Heart right ventricle (tissue), 16 donors: ENCODE data around the gene LRRC75B. TPM values are rescaled to one million over a fixed set of nuclear protein-coding genes. Genes with fewer than 3 reads are reported as not detected.

ENCODE experiments used
- ATAC-seq, 8 donors: fragments of 200-7000 bp; cut with Tn5 transposase; one replicate each; pipeline ENCODE4 v1.9.1; 2020; ENCODE audit warnings: mild to moderate bottlenecking in 8 of 8, moderate library complexity in 8 of 8, moderate number of reproducible peaks in 1 of 8
- DNase-seq, 2 donors: peaks; one replicate each; pipeline ENCODE4 v3.0.0-alpha.2; 2020
- H3K27ac ChIP-seq, 10 donors: fragments of 200-600 bp; sonication (generic) in 2 of 10; one replicate each; pipeline versions ENCODE4 v1.5.0 to v1.8.0; 2020 to 2022; ENCODE audit warnings: mild to moderate bottlenecking in 3 of 10
- H3K27me3 ChIP-seq, 7 donors: fragments of 200-600 bp; one replicate each; pipeline ENCODE4 v1.8.0; 2021 to 2022; ENCODE audit warnings: mild to moderate bottlenecking in 2 of 7
- H3K36me3 ChIP-seq, 9 donors: fragments of 200-600 bp; sonication (generic) in 1 of 9; one replicate each; pipeline versions ENCODE4 v1.5.0 to v1.8.0; 2020 to 2022; ENCODE audit warnings: mild to moderate bottlenecking in 2 of 9
- H3K4me1 ChIP-seq, 9 donors: fragments of 200-600 bp; sonication (generic) in 1 of 9; one replicate each; pipeline versions ENCODE4 v1.5.0 to v1.8.0; 2020 to 2022; ENCODE audit warnings: mild to moderate bottlenecking in 4 of 9
- H3K4me3 ChIP-seq, 10 donors: fragments of 200-600 bp; sonication (generic) in 2 of 10; one replicate each; pipeline versions ENCODE4 v1.5.0 to v1.8.0; 2020 to 2022; ENCODE audit warnings: mild to moderate bottlenecking in 7 of 10, moderate library complexity in 2 of 10
- H3K9me3 ChIP-seq, 11 donors: fragments of 200-600 bp in 10 of 11; sonication (generic) in 2 of 11; one replicate each; pipeline versions ENCODE4 v1.5.0 to v1.8.0; 2013 to 2022; ENCODE audit warnings: mild to moderate bottlenecking in 2 of 11, control low read depth in 1 of 11, moderate library complexity in 1 of 11
- WGBS, 2 donors: extraction: QIAGEN DNeasy Blood & Tissue Kit; methylation state at CpG; one replicate each; pipeline ENCODE4 v1.1.7; 2013; ENCODE audit warnings: inconsistent platforms in 1 of 2; 5-methylcytosine and 5-hydroxymethylcytosine counted together
- intact Hi-C, 10 donors: fragments of 100-400 bp; cut with DNase I; formaldehyde crosslinking; loops; one replicate each; pipeline versions ENCODE4 v1.11.1 to v1.14.2; 2022
- polyA plus RNA-seq, 2 donors: library from polyadenylated mRNA; stranded (reverse); fragments of 200-250 nt; gene quantifications; one replicate each; pipeline ENCODE4 v1.2.3, GENCODE V29; 2013
- total RNA-seq, 10 donors: library from RNA; stranded (reverse); fragmentation: NEBNext Ultra II Directional in 3 of 10; extraction: Animal tissue kit (Norgen Biotek cat#: 25700) in 3 of 10; gene quantifications; one replicate each; pipeline versions ENCODE4 v1.2.1 to v1.2.4, GENCODE V29; 2021 to 2023
- TF ChIP-seq, protein P1 (sequence below), 9 donors: fragments of 200-600 bp; sonication (generic) in 2 of 9; IDR thresholded peaks; one replicate each; pipeline versions ENCODE4 v1.5.0 to v1.8.0; 2021 to 2022; ENCODE audit warnings: antibody characterized with exemption in 9 of 9, mild to moderate bottlenecking in 5 of 9, moderate library complexity in 1 of 9
- donor health status: Arrhythmogenic right ventricular cardiomyopathy.
- donor health status: ischemic (EF 13 %, LVEDD 7.1; RV severe dilation, severe dysfunction).
- donor health status: healthy with polysubstance abuse.
- donor health status: DM: no; HTN: yes; CAD: no.
- donor health status: DM: no; HTN: no; CAD: no.
- donor health status: ischemic (EF 25% LVEDD 6.9; RV normal size, moderate dysfunction).
- donor health status: ischemic (EF 25% LVEDD 5.7; RV mildly dilated, moderate dysfunction).
- donor health status: healthy.
- donor health status: DM: yes; HTN: yes; CAD: no.
- donor health status: Ischemic cardiomyopathy.
- donor health status: ischemic (EF 35%, LVEDD 5.7; RV mildly dilated, moderate dysfunction).
- donor health status: nonischemic (EF 11% LVEDD 7.7; RV severe dilation, severe dysfunction).
- donor health status: DM: yes; HTN: yes; CAD: no.
- donor health status: PGD.
- donor health status: ischemic (EF 29% LVEDD 5.4; RV normal size, mild dysfunction).
- donor health status: nonischemic (EF 23%, LVEDD 6.1; RV moderate dilation, normal function).

Gene LRRC75B
- total and polyA plus RNA-seq, 12 donors = 2.0 to 12.4 (median 4.3) TPM

DNA sequence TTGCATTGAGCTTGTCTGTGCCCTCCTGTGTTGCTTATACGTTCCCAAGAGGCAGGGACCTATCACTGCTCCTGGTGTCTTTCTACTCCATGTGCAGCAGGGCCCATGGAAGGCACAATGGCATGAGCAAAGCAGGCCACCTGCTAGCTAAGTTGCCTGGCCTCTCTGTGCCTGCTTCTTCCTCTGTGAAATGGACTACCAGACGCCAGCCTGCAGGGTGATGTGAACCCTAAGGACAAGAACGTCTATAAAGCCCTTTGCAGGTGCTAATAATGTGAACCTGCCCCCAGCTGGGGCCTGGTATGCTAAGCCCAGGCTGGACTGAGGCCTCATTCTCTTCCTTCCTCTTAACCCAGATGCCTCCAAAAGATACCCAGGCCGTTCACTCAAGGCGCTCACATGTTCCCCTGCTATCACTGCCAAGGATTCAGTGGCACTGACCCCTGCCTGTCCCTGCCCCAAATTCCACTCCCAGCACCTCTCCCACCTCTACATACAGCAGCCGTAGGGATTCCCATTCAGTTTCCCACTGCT is 41.9 kb downstream of the LRRC75B start:
- DNase-seq (no peak), ATAC-seq (no peak)
- TF ChIP-seq, protein P1, sequence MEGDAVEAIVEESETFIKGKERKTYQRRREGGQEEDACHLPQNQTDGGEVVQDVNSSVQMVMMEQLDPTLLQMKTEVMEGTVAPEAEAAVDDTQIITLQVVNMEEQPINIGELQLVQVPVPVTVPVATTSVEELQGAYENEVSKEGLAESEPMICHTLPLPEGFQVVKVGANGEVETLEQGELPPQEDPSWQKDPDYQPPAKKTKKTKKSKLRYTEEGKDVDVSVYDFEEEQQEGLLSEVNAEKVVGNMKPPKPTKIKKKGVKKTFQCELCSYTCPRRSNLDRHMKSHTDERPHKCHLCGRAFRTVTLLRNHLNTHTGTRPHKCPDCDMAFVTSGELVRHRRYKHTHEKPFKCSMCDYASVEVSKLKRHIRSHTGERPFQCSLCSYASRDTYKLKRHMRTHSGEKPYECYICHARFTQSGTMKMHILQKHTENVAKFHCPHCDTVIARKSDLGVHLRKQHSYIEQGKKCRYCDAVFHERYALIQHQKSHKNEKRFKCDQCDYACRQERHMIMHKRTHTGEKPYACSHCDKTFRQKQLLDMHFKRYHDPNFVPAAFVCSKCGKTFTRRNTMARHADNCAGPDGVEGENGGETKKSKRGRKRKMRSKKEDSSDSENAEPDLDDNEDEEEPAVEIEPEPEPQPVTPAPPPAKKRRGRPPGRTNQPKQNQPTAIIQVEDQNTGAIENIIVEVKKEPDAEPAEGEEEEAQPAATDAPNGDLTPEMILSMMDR (IDR thresholded peaks at IDR 0.05) = no peak
- peak overlapping the region in 9 of 10 donors; percentile 10 to 68 (median 46) for H3K27ac ChIP-seq
- peaks cover 4 to 68% (median 53%) of the 10 kb centered on the region in 9 donors for H3K4me1 ChIP-seq
- peaks cover 0 to 50% (median 25%) of the 10 kb centered on the region in 9 donors for H3K36me3 ChIP-seq
- no peaks in the 10 kb centered on the region for H3K9me3 ChIP-seq
- intact Hi-C loops = loop anchor here in 1 of 10 donors (10.0 kb wide), 1 partner anchor 636 kb away; no protein-coding TSS in a partner anchor
- WGBS, 2 donors = 69 to 76% methylated on average over 6 of the region's 6 CpGs
- H3K27me3 ChIP-seq = no peaks in the 10 kb centered on the region
- no peak overlapping the region for H3K4me3 ChIP-seq

DNA sequence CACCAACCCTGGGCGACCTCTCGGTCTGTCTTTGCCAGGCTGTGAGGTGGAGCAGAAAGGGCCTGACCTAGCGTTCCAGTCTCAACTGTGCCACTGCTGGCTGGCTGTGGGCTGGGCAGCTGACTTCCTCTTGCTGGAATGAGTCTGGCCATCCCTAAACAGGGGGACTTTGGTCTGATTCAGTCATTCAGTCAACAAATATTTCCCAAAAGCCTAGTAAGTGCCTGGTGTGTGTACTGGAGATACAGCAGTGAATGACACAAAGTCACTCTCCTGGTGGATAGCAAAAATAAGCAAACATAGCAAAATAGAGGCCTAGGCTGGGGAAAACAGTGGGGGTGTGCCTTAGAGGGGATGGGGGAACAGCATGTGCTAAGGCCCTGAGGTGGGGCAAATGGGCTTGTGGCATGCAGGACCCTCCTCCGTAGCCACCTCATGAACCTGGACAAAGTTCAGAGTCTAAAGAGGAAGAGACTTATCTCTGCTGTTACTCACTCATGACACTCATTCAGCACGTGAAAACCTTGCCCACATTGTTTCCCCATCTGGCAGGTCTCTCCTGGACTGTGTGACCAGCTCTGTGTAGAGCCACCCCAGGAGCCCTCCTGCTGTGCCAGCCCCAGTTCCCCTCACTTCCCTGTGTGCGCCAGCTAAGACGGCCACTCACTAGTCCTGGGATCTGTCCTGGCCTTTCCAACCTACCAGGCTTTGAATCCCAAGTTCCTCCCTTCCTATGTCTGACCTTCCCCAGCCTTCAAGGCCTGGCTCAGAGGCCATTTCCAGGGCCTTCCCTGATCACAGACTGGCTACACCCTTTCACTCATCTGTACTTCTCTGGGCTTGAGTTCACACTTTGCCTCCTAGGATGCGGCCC is 42.6 kb downstream of the LRRC75B start:
- Histone ChIP-seq H3K4me3 (no peak overlapping the region), H3K36me3 (peaks cover 0 to 56% (median 25%) of the 10 kb centered on the region in 9 donors), H3K4me1 (peaks cover 4 to 74% (median 59%) of the 10 kb centered on the region in 9 donors), H3K27ac (peak overlapping the region in 9 of 10 donors; percentile 10 to 68 (median 46)), H3K9me3 (no peaks in the 10 kb centered on the region), H3K27me3 (no peaks in the 10 kb centered on the region)
- DNase-seq = no peak
- intact Hi-C loops = loop anchor here in 1 of 10 donors (10.0 kb wide), 1 partner anchor 635 kb away; no protein-coding TSS in a partner anchor
- ATAC-seq = peak in 2 of 8 donors; percentile 26 to 32
- WGBS, 2 donors = 64 to 69% methylated on average over 8 of the region's 8 CpGs
- TF ChIP-seq, protein P1 (IDR thresholded peaks at IDR 0.05) = no peak

DNA sequence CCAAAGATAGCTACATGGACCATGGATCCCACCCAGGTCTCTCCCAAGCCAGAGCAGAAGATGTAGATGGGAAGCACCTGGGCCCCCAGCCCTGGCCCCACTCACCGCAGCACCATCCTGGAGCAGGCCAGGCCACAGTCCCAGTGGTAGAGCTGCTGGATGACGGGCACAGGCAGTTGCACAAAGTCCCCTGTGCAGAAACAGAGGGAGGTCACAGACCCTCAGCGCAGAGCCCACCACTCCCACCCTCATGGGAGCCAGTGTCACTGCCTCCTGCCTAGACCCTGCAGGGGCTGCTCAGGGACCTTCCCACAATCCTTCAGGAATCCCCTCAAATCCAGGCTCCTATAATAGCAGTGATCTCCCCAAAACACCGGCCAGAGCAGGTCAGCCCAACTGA is 44.1 kb downstream of the LRRC75B start:
- ATAC-seq = no peak
- Histone ChIP-seq H3K36me3 (peaks cover 0 to 70% (median 29%) of the 10 kb centered on the region in 9 donors), H3K4me3 (no peak overlapping the region), H3K27ac (peak overlapping the region in 1 of 10 donors; percentile 37), H3K9me3 (no peaks in the 10 kb centered on the region), H3K4me1 (peaks cover 5 to 84% (median 64%) of the 10 kb centered on the region in 9 donors), H3K27me3 (no peaks in the 10 kb centered on the region)
- TF ChIP-seq, protein P1 (IDR thresholded peaks at IDR 0.05) = no peak
- intact Hi-C loops = no loop called here
- no peak for DNase-seq
- 98 to 99% methylated on average over 4 of the region's 4 CpGs for WGBS, 2 donors

DNA sequence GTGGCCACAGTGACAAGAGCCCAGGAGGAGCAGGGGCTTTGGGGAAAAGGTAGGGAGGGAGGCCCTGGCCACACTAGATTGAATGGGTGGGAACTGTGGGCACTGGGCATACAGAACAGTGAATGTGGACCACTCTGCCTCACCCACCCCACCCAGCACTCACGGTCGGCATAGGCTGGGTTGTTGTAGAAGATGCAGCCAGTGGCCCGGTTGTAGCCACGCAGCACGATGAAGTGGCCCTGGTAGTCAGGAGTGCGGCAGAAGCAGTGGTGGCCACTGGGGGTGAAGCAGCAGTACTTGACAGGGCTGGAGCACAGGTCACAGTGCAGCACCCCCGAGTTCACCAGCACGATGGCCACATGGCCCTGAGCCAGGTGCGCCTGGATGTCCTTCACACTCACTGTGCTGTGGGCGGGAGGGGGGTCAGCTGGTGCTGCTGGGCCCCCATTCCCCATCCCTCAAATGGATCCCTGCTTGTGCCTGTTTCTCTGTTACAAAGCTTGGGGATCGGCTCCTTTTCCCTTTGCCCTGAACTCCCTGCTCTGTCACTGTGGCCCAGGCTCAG is 49.1 kb downstream of the LRRC75B start:
- Histone ChIP-seq H3K27ac (peak overlapping the region in 3 of 10 donors; percentile 1 to 53 (median 39)), H3K4me3 (no peak overlapping the region), H3K36me3 (peaks cover 6 to 98% (median 56%) of the 10 kb centered on the region in 9 donors), H3K9me3 (no peaks in the 10 kb centered on the region), H3K27me3 (no peaks in the 10 kb centered on the region), H3K4me1 (peaks cover 3 to 59% (median 38%) of the 10 kb centered on the region in 9 donors)
- TF ChIP-seq, protein P1 (IDR thresholded peaks at IDR 0.05) = no peak
- ATAC-seq (peak in 2 of 8 donors; percentile 1 to 21), DNase-seq (no peak)
- WGBS, 2 donors = 81 to 83% methylated on average over 11 of the region's 11 CpGs
- intact Hi-C loops = no loop called here
